Retinal pigment epithelial cell (primary cell): ENCODE data around the gene HEBP2.

Experiments
- DNase-seq: peaks from one replicate; pipeline ENCODE4 v3.0.0-alpha.2; 2010; ENCODE audit warnings: low read depth
- H3K4me3 ChIP-seq: 2 replicates; pipeline ENCODE4 v1.5.1; 2011; ENCODE audit warnings: mild to moderate bottlenecking, low read length, control low read depth, moderate library complexity
- CTCF ChIP-seq: conservative IDR thresholded peaks from 2 replicates; pipeline ENCODE4 v1.5.1; 2011; ENCODE audit warnings: low read depth, low read length, control low read depth, inconsistent platforms

Gene HEBP2

DNA sequence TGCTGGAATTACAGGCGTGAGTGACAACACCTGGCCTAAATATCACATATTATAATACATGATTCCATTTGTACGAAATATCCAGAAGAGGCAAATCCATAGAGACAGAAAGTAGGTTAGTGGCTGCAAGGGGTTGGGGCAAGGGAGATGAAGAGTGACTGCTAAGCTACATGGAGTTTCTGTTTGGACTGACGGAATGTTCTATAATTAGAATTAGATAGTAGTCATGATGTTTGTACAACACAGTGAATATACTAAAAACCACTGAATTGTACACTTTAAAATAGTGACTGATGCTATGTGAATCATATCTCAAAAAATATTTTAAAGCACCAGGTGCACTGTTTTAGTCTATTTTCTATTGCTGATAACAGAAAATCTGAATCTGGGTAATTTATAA is 3.7 kb upstream of the HEBP2 start:
- TF ChIP-seq CTCF: no peak
- no peak overlapping the region for H3K4me3 ChIP-seq
- DNase-seq: no peak

GRCh38 chr6:138401960-138402837 is 1.8 kb upstream of the HEBP2 start:
- no peak overlapping the region for H3K4me3 ChIP-seq
- no peak for DNase-seq
- no peak for TF ChIP-seq CTCF

GRCh38 chr6:138402838-138403187 is 1.2 kb upstream of the HEBP2 start:
- TF ChIP-seq CTCF: no peak
- no peak for DNase-seq
- H3K4me3 ChIP-seq: no peak overlapping the region

- peak; percentile 40 for TF ChIP-seq CTCF
- peak overlapping the region; percentile 83 for H3K4me3 ChIP-seq
- no peak for DNase-seq
These were observed 661 bp upstream of the HEBP2 start for GRCh38 chr6:138403324-138403800.

- no peak for DNase-seq
- H3K4me3 ChIP-seq: peak overlapping the region; percentile 83
- TF ChIP-seq CTCF: no peak
These were observed 779 bp downstream of the HEBP2 start for GRCh38 chr6:138404666-138405337.

GRCh38 chr6:138405816-138406413 is 1.9 kb downstream of the HEBP2 start:
- DNase-seq: no peak
- TF ChIP-seq CTCF: no peak
- no peak overlapping the region for H3K4me3 ChIP-seq

GRCh38 chr6:138406443-138406842 is 2.4 kb downstream of the HEBP2 start:
- no peak for TF ChIP-seq CTCF
- H3K4me3 ChIP-seq: no peak overlapping the region
- DNase-seq: no peak
